DMS 273 treated with DMSO at 0.1 percent for 48 hours (cell line): Measurements from ENCODE around the gene PHYH.
A peak's percentile ranks its signal among the peaks of the same experiment; 100 is the strongest.
"Not testable (repeated sequence)": the region's sequence is repeated elsewhere in the genome, so short reads cannot be mapped to it uniquely, and the experiment has no call there.

Experiments
- DNase-seq: peaks from one replicate; lab custom pipeline; 2025; lab: John Stamatoyannopoulos, UW

The PHYH gene

GRCh38 chr10:13299437-13300287, at the start of gene PHYH:
PHYH (minus strand) TSS chr10:13300064; CDS start chr10:13300042, 22 bp downstream.
- DNase-seq: peak; percentile 25

GRCh38 chr10:13348216-13349017, 48.6 kb upstream of the PHYH start, which contains the start of gene SEPHS1:
SEPHS1 (minus strand) TSS chr10:13348293; CDS start chr10:13344950, 3,343 bp downstream.
- DNase-seq: peak; percentile 24

GRCh38 chr10:13347500-13348156, 47.8 kb upstream of the PHYH start:
- no peak for DNase-seq

- no peak for DNase-seq
Observed at GRCh38 chr10:13347043-13347499, 47.2 kb upstream of the PHYH start.

- DNase-seq: no peak
Observed at GRCh38 chr10:13346283-13347042, 46.6 kb upstream of the PHYH start.

GRCh38 chr10:13340626-13341376, 40.9 kb upstream of the PHYH start:
- DNase-seq: no peak

- DNase-seq: no peak
Observed at GRCh38 chr10:13340068-13340467, 40.2 kb upstream of the PHYH start.

DNA sequence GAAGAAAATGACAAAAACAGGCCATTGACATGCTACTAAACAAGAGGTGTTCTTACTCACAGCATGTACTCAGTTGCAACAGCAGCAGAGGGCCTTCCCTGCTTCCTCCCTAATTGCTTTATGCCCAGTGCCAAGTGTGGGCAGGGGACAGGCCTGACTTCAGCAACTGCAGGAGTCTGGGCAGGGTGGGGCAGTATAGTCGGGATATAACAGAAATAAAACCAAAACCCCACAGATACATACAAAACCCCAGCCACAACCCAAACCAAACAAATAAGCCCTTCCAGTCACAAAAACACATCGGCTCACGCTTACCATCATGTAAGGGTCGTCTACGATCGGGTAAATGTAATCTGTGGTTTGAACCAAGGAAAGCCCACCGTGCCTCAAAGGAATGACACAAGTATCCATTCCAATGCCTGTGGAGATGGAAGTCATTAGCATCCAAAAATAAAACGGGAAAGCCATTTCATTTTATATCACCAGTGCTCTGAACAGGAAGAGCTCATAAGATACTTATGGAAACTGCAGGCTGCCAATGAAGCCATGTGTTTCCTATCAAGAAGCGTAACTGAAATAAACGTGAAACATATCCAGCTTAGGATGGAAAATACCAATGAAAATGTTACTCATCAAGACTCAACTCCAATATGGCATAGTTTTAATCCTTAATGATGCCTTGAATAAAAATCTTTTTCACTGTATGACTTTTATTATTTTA, 38.7 kb upstream of the PHYH start:
- DNase-seq: no peak

- no peak for DNase-seq
Observed at GRCh38 chr10:13337827-13338196, 37.9 kb upstream of the PHYH start.

DNA sequence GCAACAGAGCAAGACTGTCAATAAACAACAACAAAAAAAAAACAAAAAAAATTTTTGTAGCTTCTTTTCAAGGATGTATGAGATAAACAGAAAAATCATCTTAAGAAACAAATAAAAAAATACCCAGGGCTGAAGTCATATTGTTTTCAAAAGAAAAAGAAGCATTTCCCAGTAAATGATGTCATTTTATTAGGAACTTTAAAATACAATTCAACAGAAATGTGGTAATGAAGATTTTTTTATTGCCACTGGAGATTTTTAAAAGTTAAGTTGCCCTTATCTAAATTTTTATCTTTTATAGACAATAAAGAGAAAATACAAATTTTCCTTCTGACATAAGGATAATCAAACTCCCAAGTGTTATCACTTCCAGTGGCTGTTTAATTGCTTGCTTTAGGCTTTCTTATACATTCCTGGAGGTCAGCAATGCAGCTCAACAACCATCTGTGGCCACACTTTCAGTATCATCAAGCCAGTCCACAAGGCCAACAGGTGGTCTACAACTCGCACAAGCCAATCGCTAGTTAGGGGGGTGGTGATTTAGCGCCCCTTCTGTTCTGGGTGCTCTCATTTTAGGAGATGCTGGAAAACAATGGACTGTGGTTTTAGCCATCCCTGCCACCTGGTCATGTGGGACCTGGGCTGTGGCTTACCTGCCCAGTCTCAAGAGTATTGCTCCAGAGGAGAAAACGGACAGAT, 37.4 kb upstream of the PHYH start:
- DNase-seq: no peak

DNA sequence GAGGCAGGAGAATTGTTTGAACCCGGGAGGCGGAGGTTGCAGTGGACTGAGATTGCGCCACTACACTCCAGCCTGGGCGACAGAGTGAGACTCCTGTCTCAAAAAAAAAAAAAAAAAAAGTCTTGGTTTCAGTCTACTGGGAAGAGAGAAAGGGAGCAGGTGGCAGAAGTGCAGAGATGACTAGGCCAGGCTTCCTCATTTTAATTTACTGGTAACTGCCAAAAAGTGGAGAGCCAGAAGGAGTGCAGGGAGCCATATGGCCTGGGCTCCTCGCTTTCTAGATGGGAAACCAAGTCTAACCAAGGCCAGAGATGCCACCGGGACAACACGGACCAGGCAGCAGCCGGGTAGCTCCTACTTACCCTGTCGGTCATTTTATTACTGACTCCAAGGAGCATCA, 36.0 kb upstream of the PHYH start:
- peak; percentile 60 for DNase-seq

DNA sequence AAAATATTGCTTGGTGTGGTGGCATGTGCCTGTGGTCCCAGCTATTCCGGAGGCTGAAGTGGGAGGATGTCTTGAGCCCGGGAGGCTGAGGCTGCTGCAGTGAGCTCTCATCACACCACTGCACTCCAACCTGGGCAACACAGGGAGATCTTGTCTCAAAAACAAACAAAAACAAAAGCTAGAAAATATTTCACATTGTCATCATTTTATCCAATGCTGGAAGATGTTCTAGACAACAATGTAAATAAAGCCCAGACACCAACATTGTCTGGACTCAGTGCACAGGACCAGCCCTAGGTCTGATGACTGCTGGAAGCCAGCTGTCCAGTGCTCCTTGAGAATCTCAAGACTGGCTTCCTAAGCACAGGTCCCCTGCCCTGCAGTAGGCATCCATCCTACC, 34.7 kb upstream of the PHYH start:
- no peak for DNase-seq

DNA sequence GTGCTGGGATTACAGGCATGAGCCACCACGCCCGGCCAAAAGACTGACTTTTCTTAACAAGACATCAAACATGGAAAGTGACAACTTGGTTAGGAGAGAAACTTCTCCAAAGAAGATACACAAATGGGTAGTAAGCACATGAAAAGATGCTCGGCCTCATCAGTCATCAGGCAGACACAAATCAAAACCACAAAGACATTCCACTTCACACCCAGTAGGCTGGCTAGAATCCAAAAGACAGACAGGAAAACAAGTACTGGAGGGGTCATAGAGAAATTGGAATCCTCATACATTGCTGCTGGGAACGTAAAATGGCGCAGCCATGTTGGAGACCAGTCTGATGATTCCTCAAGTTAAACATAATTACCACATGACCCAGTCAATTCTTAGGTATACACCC, 31.8 kb upstream of the PHYH start:
- no peak for DNase-seq

- DNase-seq: not testable (repeated sequence)
Observed at GRCh38 chr10:13330980-13331379, 31.1 kb upstream of the PHYH start.

- no peak for DNase-seq
Observed at GRCh38 chr10:13329565-13329964, 29.7 kb upstream of the PHYH start.

DNA sequence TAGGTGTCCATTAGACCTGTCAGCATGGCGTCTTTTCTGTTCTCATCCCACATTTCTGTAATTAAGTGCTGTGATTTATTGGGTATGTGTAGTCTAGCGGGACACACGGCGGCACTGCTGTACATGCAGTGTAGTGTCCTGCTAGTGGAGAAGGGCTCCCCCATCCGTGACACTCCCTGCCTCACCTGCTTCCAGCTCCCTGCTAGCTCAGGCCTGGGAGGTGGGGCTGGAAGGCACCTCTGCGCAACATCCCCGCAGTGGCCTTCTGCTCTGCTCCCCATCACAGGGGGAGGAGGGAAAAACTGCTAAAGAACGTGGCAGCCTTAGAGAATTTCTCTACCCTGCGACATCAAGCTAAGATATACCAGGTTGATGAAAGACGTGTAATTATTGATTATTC, 28.7 kb upstream of the PHYH start:
- no peak for DNase-seq

DNA sequence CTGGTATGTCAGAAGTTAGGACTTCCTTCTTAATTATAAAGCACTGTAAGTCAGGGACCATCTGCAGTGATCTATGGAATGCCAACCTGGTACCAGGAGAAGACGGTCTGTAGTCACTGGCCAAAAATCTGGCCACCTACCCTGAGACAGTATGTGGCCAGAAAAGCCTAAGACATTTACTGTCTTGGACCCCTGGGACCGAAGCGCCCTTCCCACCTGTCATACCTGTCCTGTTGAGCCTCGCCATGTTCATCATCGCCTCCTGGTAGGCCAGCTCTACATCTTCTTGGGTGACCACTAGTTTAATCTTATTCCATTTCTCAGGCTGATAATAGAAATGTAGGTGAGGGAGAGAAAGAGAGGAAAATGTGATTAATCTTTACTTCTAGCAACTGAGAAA, 28.3 kb upstream of the PHYH start:
- no peak for DNase-seq

DNA sequence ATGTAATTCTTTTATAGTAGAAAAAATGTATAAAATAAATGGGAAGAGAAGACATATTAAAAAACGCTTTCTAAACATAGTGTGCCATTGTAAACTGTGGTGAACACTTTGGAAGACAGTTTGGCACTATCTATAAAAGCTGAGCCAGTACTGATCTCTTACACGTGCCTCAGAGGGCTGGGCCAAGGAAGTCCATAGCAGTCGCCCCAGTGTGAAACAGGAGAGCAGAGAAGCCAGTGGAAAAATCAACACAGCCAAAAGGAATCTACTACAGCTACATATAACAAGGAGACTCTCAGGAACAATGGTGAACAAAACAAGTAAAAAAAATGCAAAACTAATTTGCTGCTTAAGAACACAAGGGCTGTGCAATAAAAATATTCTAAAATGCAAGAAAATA, 27.7 kb upstream of the PHYH start:
- no peak for DNase-seq

DNA sequence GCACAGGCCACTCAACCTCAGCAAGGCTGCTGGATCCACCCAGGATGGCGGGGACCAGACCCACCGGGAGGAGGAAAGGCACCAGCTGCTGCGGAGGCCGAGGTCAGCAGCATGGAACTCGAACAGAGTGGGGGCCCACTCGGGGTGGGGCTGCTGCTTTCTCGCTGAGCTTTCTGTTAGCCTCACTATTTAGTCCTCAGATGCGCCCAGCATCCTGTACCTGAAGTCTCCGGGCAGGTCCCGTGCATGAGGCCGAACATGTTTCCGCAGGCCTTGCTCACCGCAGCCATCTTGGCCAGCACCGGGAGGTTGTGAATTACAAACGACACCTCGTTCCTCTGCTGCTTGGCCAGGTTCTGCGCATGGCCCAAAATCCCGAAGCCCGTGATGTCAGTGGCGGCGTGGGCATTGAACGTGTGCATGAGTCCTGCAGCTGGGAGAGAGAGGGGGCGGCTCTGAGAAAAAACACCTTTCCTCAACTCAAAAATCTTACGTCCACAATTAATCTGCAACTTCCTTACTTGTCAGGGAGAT, 22.8 kb upstream of the PHYH start:
- no peak for DNase-seq
